Neutrophil (primary cell): ENCODE data around the gene ARCN1.
"Not testable (repeated sequence)": the region's sequence is repeated elsewhere in the genome, so short reads cannot be mapped to it uniquely, and the experiment has no call there.

ENCODE experiments used
- H3K27ac ChIP-seq: fragments of 200-600 bp; sonication (generic); 2 replicates; pipeline ENCODE4 v1.5.1; 2016; ENCODE audit warnings: mild to moderate bottlenecking, moderate library complexity
- H3K27me3 ChIP-seq: fragments of 200-600 bp; sonication (generic); 2 replicates; pipeline ENCODE4 v1.6.0; 2016; ENCODE audit warnings: mild to moderate bottlenecking
- H3K36me3 ChIP-seq: fragments of 200-600 bp; sonication (generic); 2 replicates; pipeline ENCODE4 v1.5.1; 2017
- H3K4me1 ChIP-seq, 2 experiments: fragments of 200-600 bp in 1 of 2; sonication (generic) in 1 of 2; 1 replicate in 1 of 2; 2 replicates in 1 of 2; pipeline versions ENCODE4 v1.5.1 to v1.6.1; 2013 to 2016; ENCODE audit warnings: low read depth in 1 of 2, low read length in 1 of 2, mild to moderate bottlenecking in 1 of 2, moderate library complexity in 1 of 2; ENCODE audit not compliant: control insufficient read depth in 1 of 2, insufficient read depth in 1 of 2
- H3K4me3 ChIP-seq, 2 experiments: fragments of 200-600 bp in 1 of 2; sonication (generic) in 1 of 2; 1 replicate in 1 of 2; 2 replicates in 1 of 2; pipeline ENCODE4 v1.5.1; 2013 to 2016; ENCODE audit warnings: low read depth in 1 of 2, low read length in 1 of 2, mild to moderate bottlenecking in 1 of 2, moderate library complexity in 1 of 2
- H3K9me3 ChIP-seq: fragments of 200-600 bp; sonication (generic); 2 replicates; pipeline ENCODE4 v1.5.1; 2016
- CTCF ChIP-seq: fragments of 200-600 bp; sonication (generic); IDR thresholded peaks from 2 replicates; pipeline ENCODE4 v1.5.1; 2016; ENCODE audit warnings: antibody characterized with exemption

The ARCN1 gene

GRCh38 chr11:118547132-118547531 is 25.1 kb upstream of the ARCN1 start:
- TF ChIP-seq CTCF = no peak

GRCh38 chr11:118552341-118552740 is 19.9 kb upstream of the ARCN1 start:
- Histone ChIP-seq H3K4me1 (no peaks in the 10 kb centered on the region), H3K36me3 (peaks cover 33% of the 10 kb centered on the region), H3K27me3 (no peaks in the 10 kb centered on the region), H3K9me3 (no peaks in the 10 kb centered on the region), H3K27ac (no peak overlapping the region), H3K4me3 (no peak overlapping the region)
- TF ChIP-seq CTCF = no peak

More at GRCh38 chr11:118547132-118547531, 25.1 kb upstream of the ARCN1 start:
- Histone ChIP-seq H3K9me3 (no peaks in the 10 kb centered on the region), H3K4me3 (no peak overlapping the region), H3K4me1 (no peaks in the 10 kb centered on the region), H3K27ac (no peak overlapping the region), H3K36me3 (peaks cover 22% of the 10 kb centered on the region), H3K27me3 (no peaks in the 10 kb centered on the region)

- TF ChIP-seq CTCF = no peak
- H3K9me3 ChIP-seq = no peaks in the 10 kb centered on the region
- peaks cover 8% of the 10 kb centered on the region for H3K36me3 ChIP-seq
- peaks cover 4 to 7% of the 10 kb centered on the region in 2 experiments for H3K4me1 ChIP-seq
- H3K4me3 ChIP-seq = no peak overlapping the region
- no peak overlapping the region for H3K27ac ChIP-seq
- H3K27me3 ChIP-seq = no peaks in the 10 kb centered on the region
Measured at GRCh38 chr11:118560806-118561205, 11.4 kb upstream of the ARCN1 start.

GRCh38 chr11:118565051-118565450 is 7.2 kb upstream of the ARCN1 start:
- no peak for TF ChIP-seq CTCF
- H3K27ac ChIP-seq = no peak overlapping the region
- peaks cover 4 to 7% of the 10 kb centered on the region in 2 experiments for H3K4me1 ChIP-seq
- peaks cover 3% of the 10 kb centered on the region for H3K36me3 ChIP-seq
- no peaks in the 10 kb centered on the region for H3K9me3 ChIP-seq
- no peak overlapping the region for H3K4me3 ChIP-seq
- no peaks in the 10 kb centered on the region for H3K27me3 ChIP-seq

GRCh38 chr11:118569670-118570069 is 2.5 kb upstream of the ARCN1 start:
- no peak overlapping the region for H3K4me3 ChIP-seq
- no peaks in the 10 kb centered on the region for H3K36me3 ChIP-seq
- H3K9me3 ChIP-seq = no peaks in the 10 kb centered on the region
- peaks cover 28 to 29% of the 10 kb centered on the region in 2 experiments for H3K4me1 ChIP-seq
- no peak for TF ChIP-seq CTCF
- no peak overlapping the region for H3K27ac ChIP-seq
- no peaks in the 10 kb centered on the region for H3K27me3 ChIP-seq

- Histone ChIP-seq H3K9me3 (no peaks in the 10 kb centered on the region), H3K36me3 (no peaks in the 10 kb centered on the region), H3K27me3 (no peaks in the 10 kb centered on the region), H3K4me1 (peaks cover 21 to 25% of the 10 kb centered on the region in 2 experiments), H3K4me3 (no peak overlapping the region), H3K27ac (no peak overlapping the region)
- no peak for TF ChIP-seq CTCF
Measured at GRCh38 chr11:118570787-118571186, 1.4 kb upstream of the ARCN1 start.

- Histone ChIP-seq H3K4me1 (peaks cover 21 to 25% of the 10 kb centered on the region in 2 experiments), H3K27ac (peak overlapping the region; percentile 89), H3K4me3 (peak overlapping the region; percentile 83 to 94)
- H3K9me3 ChIP-seq, H3K27me3 ChIP-seq, H3K36me3 ChIP-seq: not testable (repeated sequence)
Measured at GRCh38 chr11:118571701-118572060, 528 bp upstream of the ARCN1 start.
